Gastrocnemius medialis (tissue), 4 donors: ENCODE measurements around the gene SEC61B. TPM values are rescaled to one million over a fixed set of nuclear protein-coding genes. Genes with fewer than 3 reads are reported as not detected.

ENCODE experiments used
- ATAC-seq, 2 donors: fragments of 150-250 bp; one replicate each; pipeline ENCODE4 v1.9.1; 2016
- DNase-seq, 2 donors: peaks; one replicate each; pipeline ENCODE4 v3.0.0-alpha.2; 2019
- H3K27ac ChIP-seq, 4 donors: fragments of 200-600 bp; sonication (generic); 1 replicate in 1 of 4; 2 replicates in 3 of 4; pipeline ENCODE4 v1.5.1; 2016 to 2018; ENCODE audit warnings: mild to moderate bottlenecking in 2 of 4, moderate library complexity in 1 of 4
- H3K27me3 ChIP-seq, 3 donors: fragments of 200-600 bp; sonication (generic) in 2 of 3; 1 replicate in 1 of 3; 2 replicates in 2 of 3; pipeline versions ENCODE4 v1.5.1 to v1.6.0; 2016 to 2019; ENCODE audit warnings: mild to moderate bottlenecking in 1 of 3, moderate library complexity in 1 of 3
- H3K36me3 ChIP-seq, 2 donors: fragments of 200-600 bp; sonication (generic) in 1 of 2; one replicate each; pipeline ENCODE4 v1.5.1; 2017 to 2018
- H3K4me1 ChIP-seq, 2 donors: fragments of 200-600 bp; sonication (generic) in 1 of 2; one replicate each; pipeline ENCODE4 v1.5.1; 2016 to 2017; ENCODE audit warnings: mild to moderate bottlenecking in 2 of 2
- H3K4me3 ChIP-seq, 4 donors: fragments of 200-600 bp; sonication (generic) in 3 of 4; 1 replicate in 1 of 4; 2 replicates in 3 of 4; pipeline ENCODE4 v1.5.1; 2016 to 2019; ENCODE audit warnings: mild to moderate bottlenecking in 2 of 4
- H3K9me3 ChIP-seq, 3 donors: fragments of 200-600 bp; sonication (generic) in 2 of 3; 1 replicate in 1 of 3; 2 replicates in 2 of 3; pipeline ENCODE4 v1.5.1; 2016 to 2019
- POLR2A ChIP-seq, 2 donors: fragments of 450-650 bp; IDR thresholded peaks; one replicate each; pipeline ENCODE4 v1.6.1; 2017; ENCODE audit warnings: antibody characterized with exemption in 2 of 2, mild to moderate bottlenecking in 2 of 2, moderate library complexity in 2 of 2
- in situ Hi-C, 4 donors: fragments of 200-750 bp; cut with MboI; loops; one replicate each; pipeline versions ENCODE4 v1.15.0 to v1.8.0; 2017; ENCODE audit warnings: low sequenced_read_pairs in 4 of 4
- intact Hi-C: fragments of 100-400 bp; cut with DNase I; formaldehyde crosslinking; loops from one replicate; pipeline ENCODE4 v1.15.1; 2023; ENCODE audit warnings: low total_unique reads
- total RNA-seq, 4 donors: library from RNA; depleted of rRNA; stranded (reverse); fragments of >200 nt; gene quantifications; one replicate each; pipeline versions ENCODE4 v1.1.0 to v1.2.3, GENCODE V29; 2016
- TF ChIP-seq, protein P1 (sequence below), 5 experiments: fragments of 450-650 bp in 3 of 5; fragments of 200-600 bp in 2 of 5; sonication (generic) in 2 of 5; IDR thresholded peaks in 4 of 5; conservative IDR thresholded peaks in 1 of 5; 1 replicate in 4 of 5; 2 replicates in 1 of 5; pipeline ENCODE4 v1.5.1; 2016 to 2019; ENCODE audit warnings: antibody characterized with exemption in 5 of 5, mild to moderate bottlenecking in 3 of 5, moderate library complexity in 3 of 5

The SEC61B gene
- total RNA-seq, 4 donors from 2014 or later, result 20.5 to 50.5 (median 24.9) TPM

DNA sequence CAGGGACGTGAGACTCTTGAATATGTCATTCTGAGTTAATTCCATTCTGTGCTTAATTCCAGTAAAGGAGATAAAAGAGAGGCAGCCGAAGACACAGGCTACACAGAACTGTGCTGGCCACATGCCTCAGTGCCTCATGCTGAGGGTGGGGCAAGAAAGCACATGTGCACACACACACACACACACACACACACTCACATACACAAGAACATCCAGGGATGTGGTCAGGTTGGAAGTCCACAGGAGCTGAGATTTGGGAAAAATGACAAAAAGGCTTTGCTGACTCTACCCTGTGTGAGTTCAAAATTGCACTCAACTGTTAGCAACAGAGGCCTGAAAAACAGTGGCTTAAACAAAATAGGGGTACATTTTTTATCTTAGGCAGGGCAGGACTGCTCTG, 40.9 kb upstream of the SEC61B start:
- intact Hi-C loops (loop anchor here (5.0 to 10.0 kb wide), 3 partner anchors 84 to 1141 kb away; no protein-coding TSS in a partner anchor), in situ Hi-C loops (loop anchor here (25.0 kb wide), 4 partner anchors 631 to 1156 kb away; partner anchors contain the start of gene NR4A3 (in 2 of the 4))
- TF ChIP-seq, protein P1, sequence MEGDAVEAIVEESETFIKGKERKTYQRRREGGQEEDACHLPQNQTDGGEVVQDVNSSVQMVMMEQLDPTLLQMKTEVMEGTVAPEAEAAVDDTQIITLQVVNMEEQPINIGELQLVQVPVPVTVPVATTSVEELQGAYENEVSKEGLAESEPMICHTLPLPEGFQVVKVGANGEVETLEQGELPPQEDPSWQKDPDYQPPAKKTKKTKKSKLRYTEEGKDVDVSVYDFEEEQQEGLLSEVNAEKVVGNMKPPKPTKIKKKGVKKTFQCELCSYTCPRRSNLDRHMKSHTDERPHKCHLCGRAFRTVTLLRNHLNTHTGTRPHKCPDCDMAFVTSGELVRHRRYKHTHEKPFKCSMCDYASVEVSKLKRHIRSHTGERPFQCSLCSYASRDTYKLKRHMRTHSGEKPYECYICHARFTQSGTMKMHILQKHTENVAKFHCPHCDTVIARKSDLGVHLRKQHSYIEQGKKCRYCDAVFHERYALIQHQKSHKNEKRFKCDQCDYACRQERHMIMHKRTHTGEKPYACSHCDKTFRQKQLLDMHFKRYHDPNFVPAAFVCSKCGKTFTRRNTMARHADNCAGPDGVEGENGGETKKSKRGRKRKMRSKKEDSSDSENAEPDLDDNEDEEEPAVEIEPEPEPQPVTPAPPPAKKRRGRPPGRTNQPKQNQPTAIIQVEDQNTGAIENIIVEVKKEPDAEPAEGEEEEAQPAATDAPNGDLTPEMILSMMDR (IDR thresholded peaks at IDR 0.05 in 4 of 5, conservative IDR thresholded peaks at IDR 0.05 in 1 of 5), result no peak
- no peak for TF ChIP-seq POLR2A (IDR thresholded peaks at IDR 0.05)
- Histone ChIP-seq H3K9me3 (no peaks in the 10 kb centered on the region), H3K4me1 (peaks cover 0 to 7% of the 10 kb centered on the region in 2 donors), H3K4me3 (no peak overlapping the region), H3K36me3 (no peaks in the 10 kb centered on the region), H3K27ac (no peak overlapping the region), H3K27me3 (no peaks in the 10 kb centered on the region)
- ATAC-seq (no peak), DNase-seq (no peak)

DNA sequence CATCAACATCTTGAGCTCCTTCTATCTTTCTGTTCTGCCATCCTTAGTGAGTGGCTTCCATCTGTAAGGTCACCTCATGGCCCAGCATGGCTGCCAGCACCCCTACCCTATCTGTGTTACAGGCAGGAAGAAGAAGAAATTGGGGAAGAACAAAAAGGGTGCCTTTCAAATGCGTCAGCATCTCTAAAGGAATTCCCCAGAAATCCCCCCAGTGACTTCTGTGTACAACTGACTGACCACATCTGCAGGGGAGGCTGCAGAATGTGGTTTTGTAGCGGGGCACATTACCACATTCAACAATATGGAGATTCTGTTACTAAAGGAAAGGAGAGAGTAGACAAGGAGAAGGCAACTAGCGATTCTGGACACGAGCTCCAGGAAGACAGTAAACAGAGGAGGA, 40.5 kb upstream of the SEC61B start:
- no peak for DNase-seq
- Histone ChIP-seq H3K27me3 (no peaks in the 10 kb centered on the region), H3K36me3 (no peaks in the 10 kb centered on the region), H3K9me3 (no peaks in the 10 kb centered on the region), H3K4me1 (peaks cover 0 to 7% of the 10 kb centered on the region in 2 donors), H3K27ac (no peak overlapping the region), H3K4me3 (no peak overlapping the region)
- in situ Hi-C loops, result loop anchor here (25.0 kb wide), 4 partner anchors 631 to 1156 kb away; partner anchors contain the start of gene NR4A3 (in 2 of the 4)
- intact Hi-C loops, result loop anchor here (5.0 to 10.0 kb wide), 3 partner anchors 83 to 1141 kb away; no protein-coding TSS in a partner anchor
- TF ChIP-seq POLR2A (IDR thresholded peaks at IDR 0.05), result no peak
- TF ChIP-seq, protein P1 (IDR thresholded peaks at IDR 0.05 in 4 of 5, conservative IDR thresholded peaks at IDR 0.05 in 1 of 5), result no peak
- ATAC-seq, result no peak

DNA sequence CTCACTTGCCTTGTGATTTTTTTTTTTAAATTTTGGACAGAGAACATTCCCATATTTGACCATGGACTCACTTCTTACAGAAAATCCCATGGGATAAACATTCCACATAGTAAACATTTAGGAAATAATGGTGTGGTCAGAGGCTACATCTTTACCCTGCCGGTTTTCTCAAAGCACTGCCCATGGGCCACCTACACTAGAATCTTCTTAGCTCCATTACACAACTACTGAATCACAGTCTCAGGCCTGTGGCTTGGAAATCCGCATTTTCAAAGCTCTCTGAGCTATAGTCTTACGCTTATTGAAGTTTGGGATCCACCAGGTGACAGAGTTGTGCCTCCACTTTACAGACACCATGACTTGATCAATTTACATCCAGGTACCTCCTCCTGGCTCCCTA, 39.7 kb upstream of the SEC61B start:
- no peaks in the 10 kb centered on the region for H3K36me3 ChIP-seq
- in situ Hi-C loops (loop anchor here (25.0 kb wide), 4 partner anchors 630 to 1155 kb away; partner anchors contain the start of gene NR4A3 (in 2 of the 4)), intact Hi-C loops (loop anchor here (5.0 to 10.0 kb wide), 3 partner anchors 82 to 1140 kb away; no protein-coding TSS in a partner anchor)
- H3K4me1 ChIP-seq, result peaks cover 0 to 7% of the 10 kb centered on the region in 2 donors
- no peak overlapping the region for H3K27ac ChIP-seq
- no peak for TF ChIP-seq POLR2A (IDR thresholded peaks at IDR 0.05)
- TF ChIP-seq, protein P1 (IDR thresholded peaks at IDR 0.05 in 4 of 5, conservative IDR thresholded peaks at IDR 0.05 in 1 of 5), result no peak
- DNase-seq (no peak), ATAC-seq (no peak)
- H3K27me3 ChIP-seq, result no peaks in the 10 kb centered on the region
- no peaks in the 10 kb centered on the region for H3K9me3 ChIP-seq
- H3K4me3 ChIP-seq, result no peak overlapping the region

GRCh38 chr9:99183616-99184015, 38.5 kb upstream of the SEC61B start:
- no peaks in the 10 kb centered on the region for H3K36me3 ChIP-seq
- no peak for TF ChIP-seq POLR2A (IDR thresholded peaks at IDR 0.05)
- TF ChIP-seq, protein P1 (IDR thresholded peaks at IDR 0.05 in 4 of 5, conservative IDR thresholded peaks at IDR 0.05 in 1 of 5), result no peak
- intact Hi-C loops (loop anchor here (5.0 to 10.0 kb wide), 3 partner anchors 81 to 1139 kb away; no protein-coding TSS in a partner anchor), in situ Hi-C loops (loop anchor here (25.0 kb wide), 4 partner anchors 629 to 1154 kb away; partner anchors contain the start of gene NR4A3 (in 2 of the 4))
- H3K27me3 ChIP-seq, result no peaks in the 10 kb centered on the region
- no peak overlapping the region for H3K4me3 ChIP-seq
- no peak for ATAC-seq
- H3K27ac ChIP-seq, result no peak overlapping the region
- no peaks in the 10 kb centered on the region for H3K9me3 ChIP-seq
- DNase-seq, result no peak
- peaks cover 0 to 7% of the 10 kb centered on the region in 2 donors for H3K4me1 ChIP-seq
